A673 (cell line): ENCODE results near the gene ADRB2. TPM values are rescaled to one million over a fixed set of nuclear protein-coding genes. Genes with fewer than 3 reads are reported as not detected.

Source experiments
- BruUV-seq: library from RNA; stranded (reverse); fragments of 400-500 nt; replicated peaks from 2 replicates; lab custom pipeline; 2021; lab: Mats Ljungman, UMichigan
- CTCF ChIA-PET: fragments of 300-600 bp; sonication (Branson Sonifier 250); formaldehyde crosslinking; loops from one replicate; lab custom pipeline; 2022; ENCODE audit warnings: antibody characterized with exemption; lab: Charles Lee
- POLR2A ChIA-PET: fragments of 300-600 bp; sonication (Branson Sonifier 250); formaldehyde crosslinking; loops from one replicate; lab custom pipeline; 2022; ENCODE audit warnings: antibody characterized with exemption; ENCODE audit not compliant: low non-redundant PET; lab: Charles Lee
- DNase-seq: peaks from one replicate; pipeline ENCODE4 v3.0.0-alpha.2; 2015; ENCODE audit warnings: low spot score
- H3K27ac ChIP-seq: fragments of 200-600 bp; sonication (generic); 2 replicates; pipeline ENCODE4 v1.5.1; 2016; ENCODE audit warnings: mixed run types, low read depth, mild to moderate bottlenecking, mixed read lengths, antibody characterized with exemption, low read length; ENCODE audit not compliant: poor library complexity, severe bottlenecking
- H3K27me3 ChIP-seq: fragments of 200-600 bp; sonication (generic); replicated peaks from 2 replicates; pipeline ENCODE4 v1.6.1; 2017; ENCODE audit warnings: mixed run types, low read depth, mild to moderate bottlenecking, mixed read lengths, antibody characterized with exemption, low read length; ENCODE audit not compliant: insufficient read depth, poor library complexity
- H3K36me3 ChIP-seq: fragments of 200-600 bp; sonication (generic); 2 replicates; pipeline ENCODE4 v1.6.1; 2016; ENCODE audit warnings: mixed run types, mild to moderate bottlenecking, mixed read lengths, antibody characterized with exemption, low read length; ENCODE audit not compliant: insufficient read depth, poor library complexity, severe bottlenecking
- H3K4me1 ChIP-seq: fragments of 200-600 bp; sonication (generic); 2 replicates; pipeline ENCODE4 v1.6.1; 2017; ENCODE audit warnings: mixed run types, mild to moderate bottlenecking, mixed read lengths, antibody characterized with exemption, low read length; ENCODE audit not compliant: insufficient read depth, poor library complexity, severe bottlenecking
- H3K4me3 ChIP-seq: fragments of 200-600 bp; sonication (generic); 2 replicates; pipeline ENCODE4 v1.5.1; 2016; ENCODE audit warnings: low read depth, mixed run types, mild to moderate bottlenecking, mixed read lengths, low read length; ENCODE audit not compliant: poor library complexity, severe bottlenecking
- H3K9me3 ChIP-seq: fragments of 200-600 bp; sonication (generic); 2 replicates; pipeline ENCODE4 v1.6.1; 2016; ENCODE audit warnings: mixed run types, low read depth, mild to moderate bottlenecking, mixed read lengths, antibody characterized with exemption, low read length; ENCODE audit not compliant: poor library complexity, severe bottlenecking
- CTCF ChIP-seq: fragments of 300-800, 200-600 bp; sonication (generic); conservative IDR thresholded peaks from 2 replicates; pipeline ENCODE4 v1.5.1; 2017; ENCODE audit warnings: low read depth, mild to moderate bottlenecking, antibody characterized with exemption, low read length, moderate library complexity, mixed read lengths
- EZH2 ChIP-seq: fragments of 200-600 bp; sonication (generic); IDR thresholded peaks from 2 replicates; pipeline ENCODE4 v1.6.1; 2017; ENCODE audit warnings: borderline replicate concordance, low read depth, mild to moderate bottlenecking, mixed read lengths, antibody characterized with exemption, low read length; ENCODE audit not compliant: poor library complexity, severe bottlenecking
- intact Hi-C: fragments of 100-400 bp; cut with micrococcal nuclease; formaldehyde crosslinking; loops from one replicate; pipeline ENCODE4 v1.10.0; 2022; ENCODE audit not compliant: unreplicated experiment
- total RNA-seq: library from RNA; stranded (reverse); gene quantifications from 2 replicates; pipeline ENCODE4 v1.2.3, GENCODE V29; 2021

Gene ADRB2
- total RNA-seq, 1 experiment from 2014 or later, result not detected

GRCh38 chr5:148786456-148786855 is 40.0 kb upstream of the ADRB2 start:
- no peak overlapping the region for H3K4me3 ChIP-seq
- no peaks in the 10 kb centered on the region for H3K4me1 ChIP-seq
- BruUV-seq, result no TSS peak
- no peak for DNase-seq
- H3K36me3 ChIP-seq, result no peaks in the 10 kb centered on the region
- ChIA-PET CTCF (no interaction called here), POLR2A (no interaction called here)
- intact Hi-C loops, result no loop called here
- TF ChIP-seq EZH2, result no peak
- TF ChIP-seq CTCF, result no peak
- no peak overlapping the region for H3K27ac ChIP-seq
- H3K27me3 ChIP-seq, result peaks cover 13% of the 10 kb centered on the region
- H3K9me3 ChIP-seq, result no peaks in the 10 kb centered on the region

- ChIA-PET POLR2A (no interaction called here), CTCF (interaction anchor here (0.6 kb wide), 1 partner anchor 353 kb away, joined by 3 read pairs; the partner anchor contains the start of gene ABLIM3)
- Histone ChIP-seq H3K4me1 (no peaks in the 10 kb centered on the region), H3K27me3 (peaks cover 13% of the 10 kb centered on the region), H3K36me3 (no peaks in the 10 kb centered on the region), H3K4me3 (no peak overlapping the region), H3K27ac (no peak overlapping the region), H3K9me3 (no peaks in the 10 kb centered on the region)
- no TSS peak for BruUV-seq
- TF ChIP-seq CTCF (no peak), EZH2 (no peak)
- intact Hi-C loops, result no loop called here
- DNase-seq, result no peak
Observed at GRCh38 chr5:148788636-148789035, 37.8 kb upstream of the ADRB2 start.

- Histone ChIP-seq H3K9me3 (no peaks in the 10 kb centered on the region), H3K4me1 (no peaks in the 10 kb centered on the region), H3K27me3 (peaks cover 6% of the 10 kb centered on the region), H3K27ac (no peak overlapping the region), H3K4me3 (no peak overlapping the region), H3K36me3 (no peaks in the 10 kb centered on the region)
- no peak for TF ChIP-seq CTCF
- no peak for TF ChIP-seq EZH2
- no peak for DNase-seq
- BruUV-seq, result no TSS peak
- POLR2A ChIA-PET, result no interaction called here
- CTCF ChIA-PET, result no interaction called here
- intact Hi-C loops, result no loop called here
Observed at GRCh38 chr5:148790545-148791333, 35.7 kb upstream of the ADRB2 start.
